Activated gamma-delta T cell treated with anti-CD3 and anti-CD28 coated beads, Interleukin-2, amount 50 U/mL, for 16 hours (primary cell): ENCODE data around the gene BICC1.

Experiments
- DNase-seq: peaks from one replicate; pipeline ENCODE4 v3.0.0-alpha.2; 2020; ENCODE audit warnings: low read depth

Gene BICC1

GRCh38 chr10:58512491-58513187 is at the start of gene BICC1:
Gene BICC1, plus strand, starts transcription at chr10:58512872. Its CDS starts 272 bp downstream, at chr10:58513144.
- no peak for DNase-seq

- DNase-seq: no peak
These were observed 47.7 kb upstream of the BICC1 start for GRCh38 chr10:58464956-58465355.

GRCh38 chr10:58465629-58466028 is 47.0 kb upstream of the BICC1 start:
- DNase-seq: no peak

- no peak for DNase-seq
These were observed 44.6 kb upstream of the BICC1 start for GRCh38 chr10:58467931-58468635.

- no peak for DNase-seq
These were observed 38.7 kb upstream of the BICC1 start for GRCh38 chr10:58473976-58474375.

- no peak for DNase-seq
These were observed 37.1 kb upstream of the BICC1 start for GRCh38 chr10:58475322-58476277.

GRCh38 chr10:58477122-58477521 is 35.5 kb upstream of the BICC1 start:
- DNase-seq: no peak

GRCh38 chr10:58477902-58478301 is 34.8 kb upstream of the BICC1 start:
- DNase-seq: no peak

- DNase-seq: no peak
These were observed 33.6 kb upstream of the BICC1 start for GRCh38 chr10:58479045-58479444.

GRCh38 chr10:58480321-58480720 is 32.4 kb upstream of the BICC1 start:
- no peak for DNase-seq

GRCh38 chr10:58481569-58482109 is 31.0 kb upstream of the BICC1 start:
- DNase-seq: no peak

- DNase-seq: no peak
These were observed 25.9 kb upstream of the BICC1 start for GRCh38 chr10:58486821-58487220.

- no peak for DNase-seq
These were observed 23.8 kb upstream of the BICC1 start for GRCh38 chr10:58488921-58489320.

GRCh38 chr10:58502956-58503355 is 9.7 kb upstream of the BICC1 start:
- no peak for DNase-seq

GRCh38 chr10:58508316-58508715 is 4.4 kb upstream of the BICC1 start:
- DNase-seq: no peak

GRCh38 chr10:58511765-58512490 is 744 bp upstream of the BICC1 start:
- DNase-seq: no peak

GRCh38 chr10:58513188-58514110 is 777 bp downstream of the BICC1 start:
- DNase-seq: no peak

GRCh38 chr10:58514111-58514770 is 1.6 kb downstream of the BICC1 start:
- DNase-seq: no peak

GRCh38 chr10:58515291-58515941 is 2.7 kb downstream of the BICC1 start:
- no peak for DNase-seq
